Activated naive CD4-positive, alpha-beta T cell treated with Interleukin-2 at 50 U/mL for 16 hours (primary cell): ENCODE data around the gene LNPK.
"Not testable (repeated sequence)": the region's sequence is repeated elsewhere in the genome, so short reads cannot be mapped to it uniquely, and the experiment has no call there.

Source experiments
- DNase-seq: peaks from one replicate; pipeline ENCODE4 v3.0.0-alpha.2; 2020

The LNPK gene

DNA sequence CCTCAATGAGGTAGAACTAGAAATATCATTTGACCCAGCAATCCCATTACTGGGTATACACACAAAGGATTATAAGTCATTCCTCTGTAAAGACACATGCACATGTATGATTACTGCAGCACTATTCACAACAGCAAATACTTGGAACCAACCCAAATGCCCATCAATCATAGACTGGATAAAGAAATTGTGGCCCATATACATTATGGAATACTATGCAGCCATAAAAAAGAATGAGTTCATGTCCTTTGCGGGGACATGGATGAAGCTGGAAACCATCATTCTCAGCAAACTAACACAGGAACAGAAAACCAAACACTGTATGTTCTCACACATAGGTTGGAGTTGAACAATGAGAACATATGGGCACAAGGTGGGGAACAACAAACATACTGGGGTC lies 106.1 kb downstream of the LNPK start:
- not testable (repeated sequence) for DNase-seq

DNA sequence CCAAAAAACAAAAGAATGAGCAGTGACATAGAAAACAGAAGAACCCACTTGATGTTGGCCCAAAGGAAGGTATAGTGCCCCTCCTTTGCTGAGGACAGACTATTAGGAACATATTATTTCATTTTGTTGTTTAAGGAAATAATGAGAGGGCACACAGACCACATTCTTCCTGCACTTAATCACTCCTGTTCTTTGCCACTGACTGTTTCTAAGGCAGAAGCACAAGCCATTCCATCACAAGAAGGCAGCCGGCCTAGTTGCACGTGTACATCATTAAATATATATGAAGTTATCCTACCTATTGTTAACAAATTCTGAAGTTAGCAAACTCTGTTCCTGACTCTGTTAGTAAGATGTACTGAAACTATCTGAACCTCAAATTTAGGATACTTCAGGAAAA lies 110.0 kb downstream of the LNPK start:
- no peak for DNase-seq

DNA sequence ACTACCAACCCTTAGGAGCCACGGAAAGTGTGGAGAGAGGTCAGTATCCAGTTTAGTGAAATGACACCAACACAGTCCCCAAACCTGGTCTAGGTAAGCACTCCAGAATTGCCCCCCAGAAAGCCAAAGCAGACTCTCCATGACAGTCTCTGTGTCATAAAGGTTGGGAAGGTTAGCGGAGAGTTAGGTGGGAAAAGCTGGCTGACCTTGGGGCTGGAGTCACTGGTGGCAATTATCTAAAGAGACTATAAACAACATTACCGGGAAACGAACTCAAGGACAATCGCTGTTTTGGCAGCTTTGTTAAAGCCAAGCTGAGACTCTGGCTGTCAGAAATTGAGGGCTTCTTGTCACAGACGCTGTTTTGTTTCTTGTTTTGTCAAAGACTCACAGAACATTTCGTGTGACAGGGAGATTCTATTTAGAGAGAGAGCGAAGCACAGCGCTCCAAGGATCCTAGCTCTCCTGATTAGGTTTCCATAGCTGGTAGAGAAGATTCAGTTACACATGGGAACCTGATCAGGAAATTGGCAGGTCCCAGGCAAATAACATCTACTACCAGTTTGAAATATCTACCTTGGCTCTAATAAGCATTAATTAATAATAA lies 111.3 kb downstream of the LNPK start:
- DNase-seq = no peak

DNA sequence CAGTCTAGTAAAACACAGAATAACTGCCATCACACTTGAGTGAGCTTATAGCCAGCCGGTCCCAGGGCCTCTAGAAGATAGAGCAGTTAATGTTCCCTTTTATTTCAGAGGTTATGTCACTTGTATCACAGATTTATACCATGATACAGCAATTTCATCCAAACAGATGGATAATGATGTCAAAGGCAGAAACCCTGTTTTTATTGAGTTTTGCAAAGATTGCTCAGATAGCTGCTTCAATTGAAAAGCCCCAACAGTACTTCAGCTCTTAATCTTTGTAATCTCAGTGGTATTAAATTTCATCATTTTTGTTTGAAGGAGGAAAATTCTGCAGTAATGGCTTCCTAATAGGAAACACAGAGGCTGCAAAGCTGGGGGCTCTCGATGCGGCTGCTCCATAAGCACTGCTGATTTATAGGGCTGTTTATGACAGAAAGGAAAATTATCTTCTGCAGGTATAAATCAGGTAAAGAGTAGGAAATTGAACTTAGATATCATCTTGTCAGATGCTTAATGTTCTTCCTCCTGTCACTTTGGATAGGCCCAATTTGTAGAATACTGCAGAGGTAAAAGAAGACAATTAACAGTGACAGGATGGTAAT lies 112.3 kb downstream of the LNPK start:
- DNase-seq = no peak

DNA sequence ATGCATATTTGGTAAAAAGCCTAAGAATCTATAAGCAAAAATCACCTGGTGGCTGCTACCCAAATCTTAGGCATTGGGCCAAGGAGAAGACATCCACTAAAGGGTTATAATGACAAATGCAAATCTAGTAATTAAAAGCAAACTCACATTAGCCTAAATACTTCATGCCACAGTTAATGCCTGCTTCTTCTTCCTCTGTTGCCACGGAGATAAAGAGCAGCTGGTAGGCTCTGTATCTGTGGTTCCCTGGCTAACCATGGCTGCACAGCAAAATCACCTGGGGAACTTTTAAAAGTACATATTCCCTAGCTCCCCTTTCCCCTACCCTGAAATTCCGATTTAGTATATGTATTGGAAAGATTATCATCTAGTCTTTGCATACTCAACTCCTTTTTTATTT lies 114.3 kb downstream of the LNPK start:
- no peak for DNase-seq

DNA sequence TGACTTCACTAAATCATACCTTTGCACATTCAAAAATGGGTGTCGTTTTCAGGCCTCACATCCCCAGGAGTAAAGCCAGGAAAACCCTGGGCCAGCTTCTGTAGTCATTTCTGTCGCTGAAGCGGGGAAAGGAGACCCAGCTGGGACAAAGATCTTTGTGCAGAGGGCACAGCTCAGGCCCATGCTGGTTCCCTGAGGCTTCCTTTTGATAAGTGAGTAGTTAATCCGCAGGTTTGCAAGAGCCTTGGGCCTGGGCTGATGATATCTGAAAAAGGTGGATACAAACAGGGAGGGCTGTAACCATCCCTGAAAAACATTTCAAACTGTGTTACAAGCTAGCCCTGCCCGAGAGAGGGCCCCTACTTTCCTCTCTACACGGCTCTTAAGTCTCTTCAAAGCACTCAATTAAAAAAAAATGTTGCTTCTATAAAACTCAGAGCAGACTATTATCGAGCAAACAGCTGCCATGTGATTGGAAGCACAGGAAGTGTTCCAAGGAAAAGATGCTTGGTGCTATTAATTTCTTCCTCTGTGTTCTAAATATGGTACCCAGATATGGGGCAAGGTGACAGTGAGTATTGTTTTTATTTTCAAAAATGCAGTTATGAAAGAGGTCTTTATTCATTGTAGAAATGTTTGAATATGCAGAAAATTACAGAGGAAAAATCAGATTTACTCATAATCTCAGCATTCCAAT lies 117.2 kb downstream of the LNPK start:
- DNase-seq = no peak

DNA sequence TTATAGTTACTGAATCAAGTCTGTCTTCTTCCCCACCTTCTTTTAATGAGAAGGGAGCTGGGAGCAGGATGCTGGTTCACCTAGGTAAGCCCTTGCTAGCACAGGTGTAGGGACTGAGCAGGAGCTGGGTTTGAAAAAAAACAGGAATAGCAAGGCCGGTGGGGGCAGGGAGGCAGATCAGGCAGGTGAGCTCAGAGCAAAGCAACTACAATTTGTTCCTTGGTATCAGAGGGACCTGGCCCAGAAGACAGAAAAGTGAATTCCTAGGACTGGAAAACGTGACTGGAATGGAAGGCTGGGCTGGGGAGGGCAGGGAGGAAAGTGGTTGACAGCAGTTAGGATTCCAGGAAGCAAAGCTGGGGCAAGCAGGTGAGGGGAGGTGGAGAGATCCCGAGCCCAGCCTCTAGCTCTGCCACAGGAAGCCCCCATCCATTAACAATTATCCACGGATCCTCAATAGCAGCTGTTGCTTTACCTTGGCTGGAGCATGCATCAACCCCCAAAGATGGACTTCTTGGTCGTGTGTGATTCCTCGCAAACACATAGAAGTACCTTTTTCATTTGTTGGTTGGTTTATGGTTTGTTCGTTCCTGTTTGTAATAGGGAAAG lies 118.4 kb downstream of the LNPK start:
- DNase-seq = no peak

DNA sequence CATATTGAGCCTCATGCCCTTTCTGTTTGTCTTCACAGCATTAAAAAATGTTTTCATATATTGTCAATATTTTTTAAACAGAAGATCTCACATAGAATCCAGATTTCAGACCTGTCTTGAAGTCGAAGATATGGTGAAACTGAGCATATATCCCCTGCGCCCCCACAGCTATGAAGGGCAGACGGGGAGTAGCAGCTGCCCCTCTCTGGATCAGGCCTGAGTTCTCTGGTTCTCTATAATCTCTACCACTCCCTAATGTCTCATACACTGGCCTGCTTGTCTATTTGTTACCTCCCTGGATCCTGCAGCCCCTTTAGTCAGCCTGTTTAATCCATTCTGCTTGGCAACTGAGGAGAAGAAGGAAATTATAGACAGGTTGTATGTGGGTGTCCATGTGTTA lies 122.4 kb downstream of the LNPK start:
- no peak for DNase-seq

DNA sequence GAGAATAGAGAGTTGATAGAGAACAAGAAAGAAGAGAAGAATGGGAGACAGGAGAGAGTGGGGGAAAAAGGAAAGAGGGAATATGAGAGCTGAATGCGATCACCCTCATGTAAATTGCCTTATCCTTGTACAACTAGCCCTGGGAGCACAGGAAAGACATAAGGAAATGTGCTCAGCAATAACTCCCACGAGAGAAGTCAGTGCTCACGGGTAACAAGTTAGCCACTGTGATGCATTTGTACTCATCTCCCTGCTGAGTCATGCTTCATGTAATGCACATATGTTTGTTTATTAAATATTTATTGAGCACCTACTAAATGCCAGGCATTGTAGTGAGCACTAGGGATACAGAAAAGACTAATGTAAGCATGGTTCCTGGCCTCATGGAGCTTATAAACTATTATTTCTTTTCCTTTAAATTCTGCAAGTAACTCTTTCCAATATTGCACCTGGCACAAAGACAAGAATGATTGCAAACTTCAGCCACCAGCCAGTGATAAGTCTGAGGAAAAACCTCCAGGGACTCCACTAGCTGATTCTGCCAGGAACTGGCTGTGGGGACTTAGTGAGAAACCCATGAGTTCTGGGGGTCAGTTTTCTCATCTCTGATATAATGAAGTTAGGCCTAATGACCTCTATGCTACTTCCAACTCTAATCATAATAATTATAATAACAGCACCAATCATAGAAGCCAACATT lies 124.1 kb downstream of the LNPK start:
- DNase-seq = no peak

DNA sequence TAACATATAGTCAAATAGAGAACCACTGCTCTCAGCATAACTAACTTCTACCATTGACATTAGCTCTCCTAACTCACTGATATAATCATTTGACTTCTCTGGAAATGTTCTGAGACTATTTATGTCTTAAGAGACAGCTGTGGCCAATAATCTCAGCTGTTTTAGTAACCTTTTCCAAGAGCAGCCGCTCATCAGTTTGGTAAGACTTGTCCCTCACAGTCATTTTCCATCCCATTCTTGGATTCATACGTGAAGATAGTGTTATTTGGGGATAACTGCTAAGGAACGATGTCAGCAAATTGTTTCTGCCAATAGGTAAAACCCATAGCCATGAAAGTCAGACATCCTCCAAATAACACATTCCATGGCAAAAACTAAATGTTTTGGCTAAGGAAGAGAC lies 127.8 kb downstream of the LNPK start:
- no peak for DNase-seq
